PC-9 (cell line): ENCODE measurements around the gene CRABP2. TPM values are rescaled to one million over a fixed set of nuclear protein-coding genes. Genes with fewer than 3 reads are reported as not detected.

Experiments used
- BruUV-seq: library from RNA; stranded (reverse); fragments of 400-500 nt; replicated peaks from 2 replicates; lab custom pipeline; 2021; lab: Mats Ljungman, UMichigan
- CTCF ChIA-PET: fragments of 300-600 bp; sonication (Branson Sonifier 250); formaldehyde crosslinking; loops from one replicate; lab custom pipeline; 2022; ENCODE audit warnings: antibody characterized with exemption; lab: Charles Lee
- POLR2A ChIA-PET: fragments of 300-600 bp; sonication (Branson Sonifier 250); formaldehyde crosslinking; loops from one replicate; lab custom pipeline; 2022; ENCODE audit warnings: antibody characterized with exemption; ENCODE audit not compliant: unreplicated experiment; lab: Charles Lee
- DNase-seq, 2 experiments: peaks; one replicate each; pipeline versions ENCODE4 v3.0.0 to v3.0.0-alpha.2; 2015 to 2022; ENCODE audit warnings: mixed read lengths in 1 of 2
- H2AFZ ChIP-seq: fragments of 200-600 bp; sonication (generic); 2 replicates; pipeline ENCODE4 v1.8.1; 2017; ENCODE audit warnings: antibody characterized with exemption
- H3F3A ChIP-seq: fragments of 200-600 bp; sonication (generic); 2 replicates; pipeline ENCODE4 v1.8.1; 2017; ENCODE audit warnings: antibody characterized with exemption, mild to moderate bottlenecking, low read depth; ENCODE audit not compliant: insufficient read depth
- H3K27ac ChIP-seq: fragments of 200-600 bp; sonication (generic); 2 replicates; pipeline ENCODE4 v1.6.1; 2016; ENCODE audit warnings: mixed run types
- H3K27me3 ChIP-seq: fragments of 200-600 bp; sonication (generic); 2 replicates; pipeline ENCODE4 v1.6.1; 2016; ENCODE audit warnings: low read depth, mixed run types; ENCODE audit not compliant: insufficient read depth
- H3K36me3 ChIP-seq: fragments of 200-600 bp; sonication (generic); 2 replicates; pipeline ENCODE4 v1.6.1; 2016; ENCODE audit warnings: low read depth, mixed run types
- H3K4me1 ChIP-seq: fragments of 200-600 bp; sonication (generic); replicated peaks from 2 replicates; pipeline ENCODE4 v1.6.1; 2016; ENCODE audit warnings: mixed run types; ENCODE audit not compliant: insufficient read depth
- H3K4me2 ChIP-seq: fragments of 200-600 bp; sonication (generic); 2 replicates; pipeline ENCODE4 v1.6.1; 2017; ENCODE audit warnings: mixed run types
- H3K4me3 ChIP-seq: fragments of 200-600 bp; sonication (generic); 2 replicates; pipeline ENCODE4 v1.6.1; 2016; ENCODE audit warnings: mixed run types
- H3K79me2 ChIP-seq: fragments of 200-600 bp; sonication (generic); 2 replicates; pipeline ENCODE4 v1.6.1; 2017; ENCODE audit warnings: low read depth, mixed run types
- H3K9me2 ChIP-seq: fragments of 200-600 bp; sonication (generic); 2 replicates; pipeline ENCODE4 v1.8.1; 2017; ENCODE audit warnings: mild to moderate bottlenecking; ENCODE audit not compliant: insufficient read depth
- H3K9me3 ChIP-seq: fragments of 200-600 bp; sonication (generic); 2 replicates; pipeline ENCODE4 v1.8.1; 2016; ENCODE audit warnings: low read depth; ENCODE audit not compliant: insufficient read depth
- H4K20me1 ChIP-seq: fragments of 200-600 bp; sonication (generic); 2 replicates; pipeline ENCODE4 v1.8.1; 2017; ENCODE audit not compliant: insufficient read depth
- EZH2 ChIP-seq: fragments of 200-600 bp; sonication (generic); IDR thresholded peaks from 2 replicates; pipeline ENCODE4 v1.8.0; 2017; ENCODE audit warnings: antibody characterized with exemption, low read depth
- intact Hi-C: fragments of 100-400 bp; cut with micrococcal nuclease; formaldehyde crosslinking; loops from one replicate; pipeline ENCODE4 v1.10.0; 2022; ENCODE audit not compliant: unreplicated experiment
- total RNA-seq: library from RNA; stranded (reverse); gene quantifications from 2 replicates; pipeline ENCODE4 v1.2.3, GENCODE V29; 2021
- TF ChIP-seq, protein P1 (sequence below): fragments of 200-600 bp; sonication (generic); conservative IDR thresholded peaks from 2 replicates; pipeline ENCODE4 v1.6.1; 2017; ENCODE audit warnings: mixed run types, antibody characterized with exemption, mild to moderate bottlenecking, moderate library complexity

The CRABP2 gene
- total RNA-seq, 1 experiment from 2014 or later = 142 TPM

DNA sequence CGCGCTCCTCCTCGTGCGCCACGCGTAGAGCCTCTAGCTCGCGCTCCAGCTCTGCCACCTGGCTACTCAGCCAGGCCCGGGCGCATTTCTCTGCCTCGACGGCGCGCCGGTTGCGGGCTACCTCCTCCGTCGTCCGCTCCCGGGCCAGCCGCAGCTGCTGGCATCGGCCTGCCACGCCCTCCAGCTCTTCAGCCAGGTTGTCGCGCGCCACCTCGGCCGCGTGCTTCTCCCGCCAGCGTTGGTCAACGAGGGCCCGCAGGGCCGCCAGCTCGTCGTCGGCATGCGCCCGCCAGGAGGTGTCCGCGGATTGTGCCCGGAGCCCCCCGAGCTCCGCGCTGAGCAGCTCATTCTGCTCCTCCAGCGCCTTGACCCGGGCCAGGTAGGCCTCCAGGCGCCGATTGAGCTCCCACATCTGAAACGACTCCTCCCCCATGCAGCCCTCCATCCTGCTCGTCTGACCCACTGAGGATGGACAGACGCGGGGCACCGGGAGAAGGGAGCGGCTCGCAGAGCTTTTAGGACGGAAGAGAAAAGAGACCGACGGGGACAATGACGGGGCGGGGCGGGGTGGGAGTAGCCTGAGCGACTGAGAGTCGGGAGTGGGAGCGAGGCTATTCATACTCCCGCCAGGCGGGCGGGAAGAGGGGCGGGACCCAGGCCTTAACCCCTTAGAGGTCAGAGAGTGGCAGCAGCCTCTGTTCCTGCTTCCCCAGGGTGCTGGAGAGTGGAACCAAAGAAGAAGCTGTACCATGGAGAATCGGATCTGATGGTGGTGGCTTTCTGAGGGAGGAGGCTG, 28.4 kb downstream of the CRABP2 start, which contains the start of gene NES:
TSS of gene NES (minus strand) at position 588 of the 796 bp plus-strand sequence. CDS start at position 445, 143 bp downstream.
- intact Hi-C loops = no loop called here
- Histone ChIP-seq H3K4me3 (peak within 1 kb of the TSS; percentile 39; the same call in 1 of the 2 replicates), H2AFZ (no peak within 1 kb of the TSS; the same call in 1 of the 2 replicates), H3K27me3 (peaks cover 33% of the 10 kb centered on the region), H3K79me2 (no peaks in the 10 kb centered on the region), H3K4me2 (peak within 1 kb of the TSS; percentile 76), H4K20me1 (no peaks in the 10 kb centered on the region), H3K9me3 (no peaks in the 10 kb centered on the region), H3K9me2 (no peaks in the 10 kb centered on the region), H3K4me1 (peaks cover 9% of the 10 kb centered on the region), H3F3A (no peaks in the 10 kb centered on the region; the same call in 1 of the 2 replicates), H3K36me3 (no peaks in the 10 kb centered on the region), H3K27ac (no peak within 1 kb of the TSS)
- TSS peak; percentile 53 for BruUV-seq
- TF ChIP-seq EZH2 = no peak
- TF ChIP-seq, protein P1, sequence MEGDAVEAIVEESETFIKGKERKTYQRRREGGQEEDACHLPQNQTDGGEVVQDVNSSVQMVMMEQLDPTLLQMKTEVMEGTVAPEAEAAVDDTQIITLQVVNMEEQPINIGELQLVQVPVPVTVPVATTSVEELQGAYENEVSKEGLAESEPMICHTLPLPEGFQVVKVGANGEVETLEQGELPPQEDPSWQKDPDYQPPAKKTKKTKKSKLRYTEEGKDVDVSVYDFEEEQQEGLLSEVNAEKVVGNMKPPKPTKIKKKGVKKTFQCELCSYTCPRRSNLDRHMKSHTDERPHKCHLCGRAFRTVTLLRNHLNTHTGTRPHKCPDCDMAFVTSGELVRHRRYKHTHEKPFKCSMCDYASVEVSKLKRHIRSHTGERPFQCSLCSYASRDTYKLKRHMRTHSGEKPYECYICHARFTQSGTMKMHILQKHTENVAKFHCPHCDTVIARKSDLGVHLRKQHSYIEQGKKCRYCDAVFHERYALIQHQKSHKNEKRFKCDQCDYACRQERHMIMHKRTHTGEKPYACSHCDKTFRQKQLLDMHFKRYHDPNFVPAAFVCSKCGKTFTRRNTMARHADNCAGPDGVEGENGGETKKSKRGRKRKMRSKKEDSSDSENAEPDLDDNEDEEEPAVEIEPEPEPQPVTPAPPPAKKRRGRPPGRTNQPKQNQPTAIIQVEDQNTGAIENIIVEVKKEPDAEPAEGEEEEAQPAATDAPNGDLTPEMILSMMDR = no peak
- peak in 1 of 2 experiments; percentile 54 for DNase-seq
- ChIA-PET POLR2A (interaction anchor here (0.6 to 1.0 kb wide), 3 partner anchors 13 to 364 kb away, joined by 3 to 12 read pairs (median 8); no protein-coding TSS in a partner anchor), CTCF (interaction anchor here (0.5 to 2.4 kb wide), 11 partner anchors 12 to 349 kb away, joined by 3 to 11 read pairs (median 5); no protein-coding TSS in a partner anchor)

DNA sequence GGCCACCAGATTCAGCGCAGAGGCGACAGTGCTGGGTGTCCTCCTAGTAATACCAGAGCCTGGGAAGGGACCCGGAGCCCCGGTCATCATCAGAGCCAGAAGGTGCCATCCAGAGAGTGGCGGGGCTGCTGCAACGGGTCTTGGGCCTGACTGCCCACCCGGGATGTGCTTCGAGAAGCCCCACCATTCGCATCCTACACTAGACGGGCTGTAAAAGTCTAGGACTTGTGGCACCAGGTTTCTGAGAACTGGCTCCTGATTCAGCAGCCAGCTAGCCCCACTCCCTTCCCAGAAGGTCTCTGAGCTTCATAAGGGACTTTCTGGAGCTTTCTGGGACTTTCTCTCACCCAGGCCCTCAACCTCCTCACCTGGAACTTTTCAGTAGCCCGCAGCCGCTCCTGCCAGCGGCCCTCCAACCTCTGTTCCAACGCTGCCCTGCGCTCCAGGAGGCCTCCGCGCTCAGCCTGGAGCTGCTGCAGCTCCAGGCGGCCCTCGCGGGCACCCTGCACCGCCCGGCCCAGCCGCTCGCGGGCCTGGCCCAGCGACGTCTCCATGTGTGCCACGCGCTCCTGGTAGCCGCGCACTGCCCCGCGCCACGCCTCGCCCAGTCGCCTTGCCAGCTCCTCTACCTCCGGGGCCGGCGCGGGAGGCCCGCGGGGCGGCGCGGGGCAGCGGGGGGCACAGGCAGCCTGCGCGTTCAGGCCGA, 29.1 kb downstream of the CRABP2 start:
- H4K20me1 ChIP-seq = no peaks in the 10 kb centered on the region
- no peak overlapping the region for H3K4me3 ChIP-seq
- no TSS peak for BruUV-seq
- H3K9me2 ChIP-seq = no peaks in the 10 kb centered on the region
- no peak overlapping the region for H3K27ac ChIP-seq
- ChIA-PET CTCF (interaction anchor here (0.5 to 2.4 kb wide), 7 partner anchors 11 to 230 kb away, joined by 3 to 15 read pairs (median 7); no protein-coding TSS in a partner anchor), POLR2A (interaction anchor here (0.6 kb wide), 1 partner anchor 365 kb away, joined by 8 read pairs; no protein-coding TSS in a partner anchor)
- DNase-seq = no peak
- H3K36me3 ChIP-seq = no peaks in the 10 kb centered on the region
- H3K79me2 ChIP-seq = no peaks in the 10 kb centered on the region
- H3K27me3 ChIP-seq = peaks cover 37% of the 10 kb centered on the region
- intact Hi-C loops = no loop called here
- peaks cover 9% of the 10 kb centered on the region for H3K4me1 ChIP-seq
- no peak overlapping the region for H3K4me2 ChIP-seq
- TF ChIP-seq, protein P1 = no peak
- TF ChIP-seq EZH2 = no peak
- H3F3A ChIP-seq = no peaks in the 10 kb centered on the region; the same call in 1 of the 2 replicates
- H3K9me3 ChIP-seq = no peaks in the 10 kb centered on the region
- H2AFZ ChIP-seq = no peak overlapping the region
